Activated CD4-positive, alpha-beta T cell treated with anti-CD3 and anti-CD28 coated beads, Interleukin-2, Interleukin-6, amounts not matched to agents 100 ng/mL and 50 ng/mL, durations not matched to agents 16 hours and 8 hours (primary cell): Measurements from ENCODE around the gene CASKIN1.

Experiments
- DNase-seq: peaks from one replicate; pipeline ENCODE4 v3.0.0-alpha.2; 2020

The CASKIN1 gene

DNA sequence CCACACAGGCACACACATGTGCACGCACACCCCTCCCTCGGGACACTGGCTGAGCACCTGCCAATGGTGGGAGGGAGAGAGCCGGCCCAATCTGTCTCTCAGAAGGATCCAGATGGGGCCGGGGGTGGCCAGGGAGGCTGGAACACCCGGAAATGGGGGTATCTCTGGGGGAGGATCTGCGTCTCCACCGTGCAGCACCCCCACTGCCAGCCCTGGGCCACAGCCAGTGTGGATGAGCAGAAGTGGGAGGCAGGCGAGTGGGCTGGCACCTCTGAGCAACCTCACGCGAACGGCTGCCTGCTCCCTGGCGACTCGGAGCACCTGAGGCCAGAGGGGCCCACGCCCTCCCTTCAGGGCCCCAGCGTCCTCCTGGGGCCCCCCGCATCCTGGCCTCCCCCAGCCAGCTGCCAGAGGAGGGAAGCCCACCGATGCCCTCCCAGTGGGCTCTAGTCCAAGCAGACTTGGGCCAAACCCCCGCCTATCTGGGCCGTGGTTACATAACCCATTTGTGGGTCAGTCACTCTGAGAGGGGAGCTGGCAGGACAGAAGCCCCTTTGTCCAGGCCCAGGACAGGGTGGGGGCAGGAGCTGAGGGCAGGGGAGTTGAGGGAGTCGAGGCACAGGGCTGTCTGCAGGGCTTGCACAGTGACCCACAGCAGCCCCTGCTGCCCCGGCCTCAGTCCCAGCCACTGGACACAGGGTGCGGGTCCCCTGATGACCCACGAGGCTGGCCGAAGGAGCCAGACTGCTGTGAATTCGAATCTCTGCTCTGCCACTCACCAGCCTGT is 5.6 kb downstream of the CASKIN1 start:
- no peak for DNase-seq

DNA sequence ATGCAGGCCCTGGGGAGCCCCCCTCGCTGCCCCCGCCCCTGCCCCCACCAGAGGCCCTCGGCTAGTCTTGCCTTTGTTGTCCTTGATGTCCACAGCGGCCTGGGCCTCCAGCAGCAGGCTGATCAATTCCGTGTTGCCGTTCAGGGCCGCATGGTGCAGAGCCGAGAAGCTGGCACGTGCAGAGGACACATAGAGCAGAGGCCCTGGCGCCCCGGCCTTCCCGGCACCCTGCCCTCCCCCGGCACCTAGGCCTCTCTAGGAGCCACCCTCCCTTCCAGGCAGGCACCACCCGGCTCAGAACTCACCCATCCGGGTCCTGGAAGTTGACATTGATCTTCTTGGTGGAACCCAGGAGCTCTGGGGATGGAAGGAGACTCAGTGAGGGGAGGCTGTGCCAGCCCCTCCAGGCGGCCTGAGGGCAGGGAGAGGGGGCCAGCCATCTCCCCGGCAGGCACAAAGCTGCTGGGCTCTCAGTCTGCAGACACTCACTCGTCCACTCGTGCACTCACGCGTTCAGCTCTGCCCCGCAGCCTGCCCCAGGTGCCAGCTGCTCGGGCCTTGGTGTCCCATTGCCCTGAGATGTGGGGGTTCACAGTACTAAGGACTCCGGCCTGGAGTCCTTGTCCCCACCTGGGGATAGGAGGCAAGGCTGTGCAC is 6.3 kb downstream of the CASKIN1 start:
- no peak for DNase-seq

DNA sequence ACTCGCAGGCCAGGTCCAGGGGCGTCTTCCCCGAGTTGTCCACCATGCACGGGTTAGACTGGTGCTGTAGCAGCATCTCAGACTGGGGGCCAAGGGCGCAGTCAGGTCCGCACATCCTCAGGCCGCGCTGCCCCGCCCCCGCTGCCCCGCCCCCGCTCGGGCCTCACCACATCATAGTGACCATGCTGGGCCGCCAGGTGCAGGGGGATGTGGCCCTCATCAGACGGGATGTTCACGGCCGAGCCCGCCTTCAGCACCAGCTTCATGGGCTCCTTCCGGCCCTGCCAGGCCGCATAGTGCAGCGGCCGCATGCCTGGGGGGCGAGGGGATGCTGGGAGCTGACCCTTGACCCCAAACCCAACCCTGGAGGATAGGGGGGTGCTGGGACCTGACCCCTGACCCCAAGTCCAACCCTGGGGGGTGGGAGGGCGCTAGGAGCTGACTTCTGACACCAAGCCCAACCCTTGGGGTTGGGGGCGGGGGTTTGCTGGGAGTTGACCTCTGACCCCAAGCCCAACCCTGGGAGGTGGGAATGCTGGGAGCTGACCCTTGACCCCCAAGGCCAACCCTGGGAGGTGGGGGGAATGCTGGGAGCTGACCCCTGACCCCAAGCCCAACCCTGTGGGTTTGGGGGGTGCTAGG is 7.0 kb downstream of the CASKIN1 start:
- DNase-seq = no peak

DNA sequence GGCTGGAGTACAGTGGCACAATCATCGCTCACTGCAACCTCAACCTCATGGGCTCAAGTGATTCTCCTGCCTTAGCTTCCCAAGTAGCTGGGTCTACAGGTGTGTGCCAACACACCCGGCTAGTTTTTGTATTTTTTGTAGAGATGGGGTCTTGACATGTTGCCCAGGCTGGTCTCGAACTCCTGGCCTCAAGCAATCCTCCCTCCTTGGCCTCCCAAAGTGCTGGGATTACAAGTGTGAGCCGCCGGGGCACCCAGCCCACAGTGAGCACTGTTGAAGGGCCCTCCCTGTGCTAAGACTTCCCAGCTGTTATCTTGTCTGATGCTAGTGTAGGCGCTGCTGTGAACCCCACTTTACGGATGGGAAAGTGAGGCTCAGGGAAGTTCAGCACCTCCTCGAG is 8.0 kb downstream of the CASKIN1 start:
- DNase-seq = no peak

DNA sequence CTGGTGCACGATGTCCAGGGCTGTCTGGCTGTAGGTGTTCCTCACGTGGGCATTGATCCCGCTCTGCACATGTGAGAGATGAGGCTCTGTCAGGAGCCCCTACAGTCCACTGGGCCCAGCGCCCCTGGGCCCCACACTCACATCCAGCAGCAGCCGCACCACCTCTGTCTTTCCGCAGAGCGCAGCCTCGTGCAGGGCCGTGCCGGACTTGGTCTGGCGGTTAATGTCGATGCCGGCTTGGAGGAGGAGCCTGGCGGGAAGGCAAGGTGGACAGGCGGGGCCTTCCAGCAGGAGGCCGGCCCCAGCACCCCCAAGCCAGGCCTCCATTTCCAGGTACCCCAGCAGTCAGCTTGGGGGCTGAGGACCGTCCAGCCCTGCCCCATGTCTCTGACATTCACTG is 9.2 kb downstream of the CASKIN1 start:
- no peak for DNase-seq

DNA sequence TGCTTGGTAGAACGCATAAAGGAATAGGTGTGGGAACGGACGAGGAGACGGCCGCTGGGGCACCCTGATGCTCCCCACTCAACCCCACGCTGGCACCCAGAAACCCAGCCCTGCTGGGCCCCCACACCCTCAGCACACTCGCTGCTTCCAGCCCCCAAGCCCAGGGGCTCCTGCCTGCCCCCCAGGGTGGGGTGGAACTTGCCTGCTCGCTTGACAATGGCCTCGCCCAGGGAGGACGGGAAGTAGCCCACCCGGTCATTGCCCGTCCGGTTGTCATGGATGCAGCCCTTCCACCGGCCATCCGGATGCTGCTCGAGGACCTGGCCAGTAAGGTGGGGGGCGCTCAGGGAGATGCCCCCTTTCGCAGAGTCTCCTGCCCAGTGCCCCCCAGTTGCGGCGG is 9.9 kb downstream of the CASKIN1 start:
- DNase-seq = no peak

DNA sequence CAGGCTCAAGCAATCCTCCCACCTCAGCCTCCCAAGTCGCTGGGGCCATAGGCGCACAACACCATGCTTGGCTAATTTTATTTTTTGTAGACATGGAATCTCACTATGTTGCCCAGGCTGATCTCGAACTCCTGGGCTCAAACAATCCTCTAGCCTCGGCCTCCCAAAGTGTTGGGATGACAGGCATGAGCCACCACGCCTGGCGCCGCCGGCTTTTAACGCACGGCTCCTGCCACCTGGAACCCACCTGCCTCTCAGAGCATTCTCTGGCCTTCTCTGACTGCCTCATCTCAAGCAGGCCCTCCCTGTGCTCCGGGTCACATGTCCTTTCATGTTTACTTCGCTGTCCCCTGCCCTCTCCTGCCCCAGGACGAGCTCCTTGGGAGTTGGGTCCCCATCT is 10.3 kb downstream of the CASKIN1 start:
- no peak for DNase-seq

DNA sequence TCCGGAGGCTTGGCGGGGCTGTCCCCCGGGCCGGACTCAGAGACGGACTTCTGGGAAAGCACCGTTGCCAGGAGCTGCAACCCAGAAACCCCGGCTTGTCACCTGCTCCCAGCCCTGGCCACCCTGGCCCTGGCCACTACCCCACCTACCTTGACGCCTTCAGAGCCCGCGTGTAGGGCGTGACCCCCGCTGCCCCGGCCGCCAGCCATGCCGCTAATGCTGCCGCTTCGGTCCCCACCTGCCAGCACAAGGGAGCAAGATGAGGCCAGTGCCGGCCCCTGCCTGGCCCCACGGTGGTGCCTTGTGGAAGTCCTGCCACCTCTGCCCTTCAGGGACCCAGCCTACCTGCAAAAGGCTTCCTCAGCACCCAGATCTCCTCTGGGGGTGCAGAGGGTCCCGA is 11.4 kb downstream of the CASKIN1 start:
- DNase-seq = no peak

DNA sequence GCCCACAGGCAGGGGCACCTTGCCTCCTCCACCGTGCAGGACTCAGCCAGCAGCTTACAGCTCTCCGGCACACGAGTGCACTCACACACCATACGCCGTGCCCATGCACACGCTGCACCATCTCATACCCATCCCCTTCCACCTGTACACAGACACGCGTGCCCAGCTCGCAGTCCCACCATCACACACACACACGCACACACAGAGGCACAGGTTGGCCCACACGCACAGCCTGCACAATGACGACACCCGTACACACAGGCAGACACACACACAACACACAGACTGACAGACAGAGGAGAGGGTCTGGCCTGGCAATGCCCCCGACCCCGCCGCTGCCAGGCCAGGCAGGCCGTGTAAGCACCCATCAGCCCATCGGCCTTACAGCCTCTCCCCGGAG is 12.1 kb downstream of the CASKIN1 start:
- DNase-seq = no peak

DNA sequence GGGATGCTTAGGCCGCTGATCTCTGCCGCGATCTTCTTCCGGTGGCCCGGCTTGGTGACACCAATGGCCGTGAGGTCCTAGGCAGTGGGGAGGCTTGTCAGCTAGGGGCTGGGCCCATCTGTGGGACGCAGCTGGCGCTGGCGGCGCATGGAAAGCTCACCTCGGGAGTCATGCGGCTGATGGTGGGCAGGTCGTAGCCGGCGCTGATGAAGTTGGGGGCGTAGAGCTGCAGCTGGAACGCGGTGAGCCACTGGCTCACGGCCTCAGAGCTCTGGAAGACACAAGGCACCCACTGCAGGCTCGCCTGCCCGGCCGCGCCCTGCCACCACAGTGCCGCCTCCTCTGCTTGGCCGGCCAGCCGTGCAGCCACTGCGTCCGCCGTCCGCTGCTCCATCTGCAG is 12.7 kb downstream of the CASKIN1 start:
- DNase-seq = no peak

DNA sequence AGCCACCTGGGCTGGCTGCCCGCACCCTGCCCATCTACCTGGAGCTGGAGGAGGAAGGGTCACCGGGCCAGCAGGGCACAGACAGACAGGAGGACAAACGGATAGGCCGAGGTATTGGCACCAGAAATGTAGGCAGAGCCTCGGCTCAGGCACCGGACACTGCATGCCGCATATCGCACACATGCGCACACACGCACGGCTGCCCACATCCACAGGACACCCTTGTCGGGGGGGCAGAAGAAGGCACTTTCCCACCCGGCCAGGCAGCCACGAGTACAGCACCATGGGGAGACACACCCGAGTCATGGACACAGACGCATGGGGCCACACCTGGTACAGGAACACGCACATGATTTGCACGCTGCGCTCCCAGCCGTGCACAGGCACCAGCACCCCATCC is 14.5 kb downstream of the CASKIN1 start:
- no peak for DNase-seq

DNA sequence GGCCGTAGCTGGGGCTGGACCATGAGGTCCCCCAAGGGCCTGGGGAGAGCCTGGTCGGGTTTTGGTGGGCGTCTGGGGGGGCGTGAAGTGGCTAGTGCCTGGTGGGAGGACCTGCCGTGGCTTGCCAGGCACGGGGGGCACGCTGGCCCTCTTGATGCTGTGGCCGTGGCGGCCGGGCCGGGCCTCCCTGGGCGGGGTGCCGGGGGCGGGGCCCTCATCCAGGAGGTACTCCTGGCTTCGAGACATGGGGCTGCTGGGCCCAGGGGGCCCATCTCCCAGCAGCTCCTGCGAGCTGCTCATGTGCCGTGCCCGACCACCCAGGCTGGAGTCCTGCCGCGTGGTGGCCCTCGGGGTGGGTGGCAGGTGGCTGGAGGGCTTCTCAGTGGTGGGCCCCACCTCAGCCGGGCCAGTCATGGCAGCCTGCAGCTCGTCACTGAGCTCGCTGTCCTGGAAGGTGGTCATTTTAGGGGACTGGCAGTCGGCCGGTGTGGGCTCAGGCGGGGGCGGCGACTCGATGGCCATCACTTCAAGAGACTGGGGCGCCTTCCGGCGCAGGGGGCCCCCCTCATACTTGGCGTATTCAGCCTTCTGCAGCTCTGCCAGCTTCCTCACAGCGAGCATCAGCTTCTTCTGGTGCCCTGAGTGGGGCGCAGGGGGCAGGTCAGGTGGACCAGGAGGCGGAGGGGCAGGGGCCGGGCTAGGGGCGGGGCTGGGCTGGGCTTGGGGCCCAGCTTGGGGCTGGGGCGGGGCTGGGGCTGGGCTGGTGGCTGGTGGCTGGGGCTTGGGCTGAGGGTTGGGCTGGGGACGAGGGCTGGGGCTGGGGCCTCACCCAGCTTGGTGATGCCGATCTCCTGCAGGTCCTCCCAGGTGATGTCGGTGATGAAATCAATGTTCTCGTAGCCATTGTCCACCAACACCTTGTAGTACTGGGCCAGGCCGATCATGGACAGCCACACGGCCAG is 15.2 kb downstream of the CASKIN1 start:
- no peak for DNase-seq

DNA sequence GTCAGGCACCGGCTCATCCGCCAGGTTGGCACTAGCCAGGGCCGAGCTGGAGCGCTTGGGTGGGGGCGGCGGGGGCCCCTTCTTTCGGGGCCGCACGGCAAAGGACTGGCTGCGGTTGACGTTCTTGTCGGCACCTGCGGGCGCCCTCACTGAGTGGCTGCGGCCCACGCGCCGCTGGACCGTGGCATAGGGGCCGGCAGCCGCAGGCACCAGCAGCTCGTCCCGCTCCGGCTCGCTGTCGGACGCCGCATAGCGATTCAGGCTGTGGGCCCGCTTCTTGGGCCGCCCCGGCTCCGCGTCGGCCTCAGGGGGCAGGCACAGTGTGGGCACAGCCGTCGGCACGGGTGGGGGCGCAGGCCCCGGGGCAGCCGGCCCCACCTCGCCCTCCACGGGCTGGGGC is 15.9 kb downstream of the CASKIN1 start:
- no peak for DNase-seq

DNA sequence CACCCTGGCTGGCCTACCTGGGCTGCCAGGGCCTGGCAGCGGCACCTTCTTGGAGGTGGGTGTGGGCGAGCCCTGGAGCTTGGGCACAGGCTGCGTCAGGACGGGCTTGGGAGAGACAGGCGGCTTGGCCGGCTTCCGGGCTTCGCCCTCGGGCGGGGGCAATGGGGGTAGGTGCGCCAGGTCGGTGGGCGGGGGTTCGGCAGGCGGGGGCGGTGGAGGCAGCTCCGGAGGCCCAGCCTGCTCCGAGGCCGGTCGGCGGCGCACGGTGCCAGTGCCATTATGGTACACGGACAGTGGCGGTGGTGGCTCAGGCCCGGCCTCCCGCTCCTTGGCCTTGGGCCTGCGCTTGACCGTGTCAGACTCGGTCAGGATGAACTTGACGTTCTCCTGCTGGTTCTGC is 16.8 kb downstream of the CASKIN1 start:
- no peak for DNase-seq

DNA sequence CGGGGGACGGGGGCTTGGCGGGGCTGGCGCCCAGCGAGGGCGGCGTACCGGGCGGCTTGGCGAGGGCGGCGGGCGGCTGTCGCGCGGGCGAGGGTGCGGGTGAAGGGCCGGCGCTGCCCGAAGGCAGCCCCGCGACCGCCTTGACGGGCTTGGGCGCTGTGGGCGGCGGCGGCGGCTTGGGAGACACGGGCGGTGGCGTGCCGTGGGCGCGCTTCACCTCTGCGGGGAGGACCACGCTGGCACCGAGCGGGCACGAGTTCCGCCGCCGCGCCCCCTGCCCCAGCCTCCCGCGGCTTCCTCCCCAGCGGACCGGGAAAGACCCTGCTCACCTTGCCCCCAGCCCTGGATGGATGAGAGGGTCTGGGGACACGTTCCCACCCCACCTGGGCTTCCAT is 17.3 kb downstream of the CASKIN1 start:
- no peak for DNase-seq

DNA sequence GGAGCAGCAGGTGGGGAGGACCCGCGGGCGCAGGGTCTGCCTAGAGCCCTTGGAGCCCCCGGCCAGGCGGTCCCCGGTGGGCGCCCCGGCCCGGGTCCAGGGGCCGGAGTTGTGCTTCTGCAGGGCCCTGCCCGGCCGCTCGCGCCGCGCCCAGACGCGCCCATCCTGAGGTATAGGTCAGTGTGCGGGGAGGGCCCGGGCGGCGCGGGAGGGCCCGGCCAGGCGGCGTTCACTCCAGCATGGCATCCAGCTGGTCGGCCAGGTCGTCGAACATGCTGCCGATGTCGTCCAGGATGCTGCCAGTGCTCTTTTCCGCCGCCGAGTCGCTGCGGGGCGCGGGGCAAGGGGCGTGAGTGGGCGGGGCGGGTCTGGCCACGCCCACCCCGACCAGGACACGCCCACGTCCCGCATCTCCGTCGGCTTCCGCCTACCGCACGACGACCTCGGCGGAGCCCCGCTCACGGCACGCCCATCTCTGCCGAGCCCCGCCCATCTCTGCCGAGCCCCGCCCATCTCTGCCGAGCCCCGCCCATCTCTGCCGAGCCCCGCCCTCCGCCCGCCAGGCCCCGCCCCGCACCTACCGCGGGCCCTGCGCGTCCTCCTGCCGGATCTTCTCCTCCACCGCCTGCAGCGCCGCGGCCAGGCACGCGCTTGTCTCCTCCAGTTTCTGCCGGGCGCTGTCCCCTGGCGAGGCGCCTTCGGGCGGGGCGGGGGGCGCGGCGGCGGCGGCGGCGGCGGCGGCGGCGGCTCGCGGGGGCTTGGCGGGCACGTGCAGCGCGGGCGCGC is 17.9 kb downstream of the CASKIN1 start:
- peak; percentile 60 for DNase-seq

DNA sequence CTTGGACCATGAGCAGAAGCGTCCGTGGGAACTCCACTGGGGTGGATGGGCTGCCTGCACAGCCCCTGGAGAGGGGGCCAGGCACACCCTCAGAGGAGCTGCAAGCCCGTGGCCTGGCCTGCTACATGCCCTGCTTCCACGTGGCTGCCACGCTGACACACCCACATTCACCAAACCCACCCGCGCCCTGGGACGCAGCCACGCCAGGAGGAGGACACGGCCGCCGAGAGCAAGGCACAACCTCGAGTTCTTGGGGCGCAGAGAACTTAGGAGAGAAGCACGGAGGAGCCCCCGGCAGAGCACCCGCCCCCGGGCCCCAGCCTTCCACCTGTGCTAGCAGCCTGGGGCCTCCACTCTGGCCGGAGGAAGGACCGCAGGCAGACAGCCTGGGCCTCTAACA is 18.8 kb downstream of the CASKIN1 start:
- no peak for DNase-seq

DNA sequence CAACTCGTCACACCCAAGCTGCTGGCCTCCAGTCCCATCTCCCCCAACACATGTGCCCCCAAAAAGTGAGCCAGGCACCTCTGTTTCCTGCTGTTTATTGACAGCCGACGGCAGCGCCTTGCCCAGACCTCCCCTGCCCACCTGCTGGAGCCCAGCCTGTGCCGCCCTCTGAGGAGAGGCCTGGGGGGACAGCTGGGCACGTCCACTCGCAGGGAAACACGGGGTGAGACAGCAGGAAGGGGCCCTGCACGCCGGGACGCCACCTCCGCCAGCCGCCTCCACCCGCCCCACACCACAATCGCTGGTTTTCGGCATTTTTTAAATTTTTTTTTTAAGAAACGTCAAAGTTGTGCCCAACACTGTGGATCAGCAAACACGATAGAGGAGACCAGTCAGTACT is 19.3 kb downstream of the CASKIN1 start:
- DNase-seq = no peak

DNA sequence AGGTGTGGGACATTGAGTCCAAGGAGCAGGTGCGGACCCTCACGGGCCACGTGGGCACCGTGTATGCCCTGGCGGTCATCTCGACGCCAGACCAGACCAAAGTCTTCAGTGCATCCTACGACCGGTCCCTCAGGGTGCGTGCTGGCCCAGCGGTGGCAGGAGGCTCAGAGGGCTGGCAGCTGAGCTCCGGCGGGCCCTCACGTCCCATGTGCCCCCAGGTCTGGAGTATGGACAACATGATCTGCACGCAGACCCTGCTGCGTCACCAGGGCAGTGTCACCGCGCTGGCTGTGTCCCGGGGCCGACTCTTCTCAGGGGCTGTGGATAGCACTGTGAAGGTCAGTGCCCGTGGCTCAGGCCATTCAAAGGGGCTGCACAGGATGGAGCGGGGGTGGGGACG is 20.4 kb downstream of the CASKIN1 start:
- DNase-seq = no peak

DNA sequence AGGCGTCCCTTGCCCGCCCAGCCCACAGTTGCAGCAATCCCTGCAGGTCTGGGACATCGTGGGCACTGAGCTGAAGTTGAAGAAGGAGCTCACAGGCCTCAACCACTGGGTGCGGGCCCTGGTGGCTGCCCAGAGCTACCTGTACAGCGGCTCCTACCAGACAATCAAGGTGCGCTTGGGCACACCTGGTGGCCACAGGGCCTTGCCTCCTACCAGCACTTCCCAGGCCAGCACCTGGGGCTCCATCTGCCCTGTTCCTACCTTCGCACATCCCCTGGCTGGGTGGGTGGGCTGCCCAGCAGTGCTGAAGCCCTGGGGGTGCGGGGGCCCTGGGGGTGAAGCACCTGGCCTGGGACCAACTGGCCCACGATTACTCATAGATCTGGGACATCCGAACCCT is 21.0 kb downstream of the CASKIN1 start:
- no peak for DNase-seq

DNA sequence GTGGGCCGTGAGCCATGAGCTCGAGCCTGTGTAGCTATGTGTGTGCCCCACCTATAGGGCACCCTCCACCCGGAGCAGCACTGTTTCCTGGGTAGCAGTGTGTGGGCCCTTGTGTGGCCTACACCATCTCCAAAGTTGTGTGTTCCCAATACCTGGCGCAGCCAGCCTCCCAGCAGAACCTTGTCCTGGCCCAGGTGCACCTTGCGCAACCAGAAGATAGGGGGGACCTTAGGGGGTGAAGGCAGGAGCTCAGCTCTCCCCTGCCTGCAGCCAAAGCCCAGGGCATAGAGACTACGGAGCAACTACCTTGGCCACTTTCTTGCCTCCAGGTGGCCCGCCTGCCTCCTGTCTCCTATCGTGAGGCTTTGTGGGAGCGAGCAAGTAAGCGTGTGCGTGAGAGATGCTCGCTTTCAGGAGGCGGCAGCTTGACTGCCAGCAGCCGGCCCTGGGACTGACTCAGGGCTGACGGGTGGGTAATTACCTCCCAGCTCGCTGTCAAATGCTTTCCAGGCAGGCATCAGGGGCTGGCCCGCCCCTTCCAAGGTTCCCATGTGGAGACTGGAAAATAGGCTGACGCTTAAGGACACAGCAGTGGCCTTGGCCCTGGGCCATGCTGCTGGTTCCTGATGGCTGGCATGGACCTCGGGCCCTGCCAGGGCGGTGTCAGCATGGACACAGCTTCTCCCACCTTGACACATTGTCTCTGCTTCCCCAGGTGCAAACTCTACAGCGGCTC is 21.8 kb downstream of the CASKIN1 start:
- DNase-seq = no peak

DNA sequence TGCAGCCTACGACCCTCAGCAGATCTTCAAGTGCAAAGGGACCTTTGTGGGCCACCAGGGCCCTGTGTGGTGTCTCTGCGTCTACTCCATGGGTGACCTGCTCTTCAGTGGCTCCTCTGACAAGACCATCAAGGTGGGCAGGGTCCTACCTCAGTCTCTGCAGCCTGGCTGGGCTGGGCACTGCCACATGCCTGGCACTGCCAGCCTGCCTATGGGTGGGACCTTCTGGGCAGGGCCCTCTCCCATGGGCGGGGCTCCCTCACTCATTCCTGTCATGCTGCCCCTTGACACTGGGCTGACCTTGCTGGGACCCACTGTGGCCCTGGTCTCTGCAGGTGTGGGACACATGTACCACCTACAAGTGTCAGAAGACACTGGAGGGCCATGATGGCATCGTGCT is 22.5 kb downstream of the CASKIN1 start:
- no peak for DNase-seq
